Astrocyte (in vitro differentiated cells and primary cell): ENCODE data around the gene TTC34.

Experiments used
- CTCF ChIP-seq: IDR thresholded peaks from 2 replicates; pipeline ENCODE4 v1.5.1; 2011; ENCODE audit warnings: low read depth, mild to moderate bottlenecking, inconsistent platforms, low read length, moderate library complexity; ENCODE audit not compliant: insufficient read depth
- EZH2 ChIP-seq: IDR thresholded peaks from 2 replicates; pipeline ENCODE4 v1.6.1; 2012; ENCODE audit warnings: mild to moderate bottlenecking, low read length, inconsistent platforms; ENCODE audit not compliant: insufficient read depth

DNA sequence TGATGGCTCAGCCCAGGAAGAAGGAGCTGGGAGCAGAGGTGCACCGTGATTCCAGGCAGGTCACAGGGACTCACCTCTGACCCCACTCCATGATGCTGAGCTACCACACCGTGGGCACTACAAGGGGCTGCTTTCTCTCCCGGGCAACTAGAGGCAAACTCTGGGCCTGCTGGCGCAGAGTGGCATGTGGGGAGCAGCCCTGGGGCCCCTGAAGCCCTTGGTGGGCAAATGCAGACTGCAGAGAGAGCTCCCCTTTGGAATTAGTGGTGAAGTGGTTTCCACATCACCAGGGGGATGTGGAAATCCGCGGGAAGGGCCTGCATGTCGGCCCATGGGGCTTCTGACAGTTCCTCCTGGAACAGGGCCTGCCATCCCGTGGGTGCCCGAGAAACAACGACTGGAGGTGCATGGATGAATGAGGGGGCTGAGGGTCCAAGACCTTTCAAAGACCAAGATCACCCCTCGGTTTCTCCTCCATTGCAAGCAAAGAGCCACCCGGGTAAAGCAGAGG lies 156.8 kb downstream of the TTC34 start:
- TF ChIP-seq CTCF: no peak
- no peak for TF ChIP-seq EZH2
